HG02840 (cell line): ENCODE measurements around the gene G3BP2.
A peak's percentile ranks its signal among the peaks of the same experiment; 100 is the strongest.
"Not testable (repeated sequence)": the region's sequence is repeated elsewhere in the genome, so short reads cannot be mapped to it uniquely, and the experiment has no call there.

Experiments
- ATAC-seq: cut with Tn5 transposase; IDR thresholded peaks from one replicate; pipeline ENCODE4 v1.9.1; 2021; ENCODE audit warnings: mild to moderate bottlenecking, moderate library complexity, moderate number of reproducible peaks; ENCODE audit not compliant: unreplicated experiment, low FRiP score

G3BP2 gene

GRCh38 chr4:75673027-75673958 lies at the start of gene G3BP2:
G3BP2 (minus strand) TSS chr4:75673411; CDS start chr4:75662025, 11,386 bp downstream.
- peak; percentile 91 for ATAC-seq

DNA sequence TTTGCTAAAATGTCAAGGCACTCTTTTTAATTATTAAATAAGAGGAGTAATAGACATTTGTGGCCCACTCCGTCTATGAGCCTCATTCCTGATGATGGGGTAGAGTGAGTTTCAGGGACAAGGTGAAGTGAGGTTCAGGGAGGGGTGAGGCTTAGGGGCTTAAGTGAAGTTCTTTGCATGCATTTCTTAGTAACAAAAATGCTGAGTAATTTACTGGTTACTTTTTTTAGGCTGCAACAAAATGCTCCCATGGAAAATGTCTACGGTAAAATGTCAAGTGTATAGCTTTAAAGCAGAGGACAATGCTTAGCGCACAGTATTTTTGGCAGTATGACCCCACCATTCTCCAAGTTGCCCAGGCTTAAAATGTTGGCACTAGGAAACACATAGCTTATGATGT lies 49.2 kb upstream of the G3BP2 start:
- ATAC-seq: no peak

DNA sequence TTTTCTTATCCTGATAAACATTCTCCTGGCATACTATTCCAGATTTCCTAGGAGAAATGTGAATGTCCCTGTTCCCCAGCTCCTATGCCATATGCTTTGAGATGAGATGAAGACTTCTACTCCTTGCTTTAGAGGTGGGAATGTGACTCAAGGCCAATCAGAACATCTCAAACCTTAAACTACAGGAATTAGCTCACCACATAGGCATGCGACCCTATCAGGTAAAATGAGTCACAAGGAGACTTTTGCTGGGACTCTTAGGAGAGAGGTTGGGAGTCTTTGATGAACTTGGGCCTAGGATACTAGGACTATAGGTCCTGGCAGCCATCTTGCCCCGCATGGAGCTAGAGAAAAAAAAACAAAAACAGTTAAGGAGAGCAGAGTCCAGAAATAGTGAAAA lies 45.3 kb upstream of the G3BP2 start:
- ATAC-seq: no peak

- no peak for ATAC-seq
Measured at GRCh38 chr4:75717408-75717807, 44.2 kb upstream of the G3BP2 start.

DNA sequence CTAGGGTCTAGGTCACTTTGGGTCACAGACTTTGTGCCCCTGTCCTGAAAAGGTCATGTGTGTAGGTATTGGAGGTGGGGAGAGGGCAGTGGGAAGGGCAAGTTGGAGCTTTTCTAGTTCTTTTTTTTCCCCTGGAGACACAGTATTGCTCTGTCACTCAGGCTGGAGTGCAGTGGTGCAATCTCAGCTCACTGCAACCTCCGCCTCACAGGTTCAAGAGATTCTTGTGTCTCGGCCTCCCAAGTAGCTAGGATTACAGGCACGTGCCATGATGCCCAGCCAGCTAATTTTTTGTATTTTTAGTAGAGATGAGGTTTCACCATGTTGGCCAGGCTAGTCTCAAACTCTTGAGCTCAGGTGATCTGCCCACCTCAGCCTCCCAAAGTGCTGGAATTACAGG lies 42.8 kb upstream of the G3BP2 start:
- not testable (repeated sequence) for ATAC-seq

DNA sequence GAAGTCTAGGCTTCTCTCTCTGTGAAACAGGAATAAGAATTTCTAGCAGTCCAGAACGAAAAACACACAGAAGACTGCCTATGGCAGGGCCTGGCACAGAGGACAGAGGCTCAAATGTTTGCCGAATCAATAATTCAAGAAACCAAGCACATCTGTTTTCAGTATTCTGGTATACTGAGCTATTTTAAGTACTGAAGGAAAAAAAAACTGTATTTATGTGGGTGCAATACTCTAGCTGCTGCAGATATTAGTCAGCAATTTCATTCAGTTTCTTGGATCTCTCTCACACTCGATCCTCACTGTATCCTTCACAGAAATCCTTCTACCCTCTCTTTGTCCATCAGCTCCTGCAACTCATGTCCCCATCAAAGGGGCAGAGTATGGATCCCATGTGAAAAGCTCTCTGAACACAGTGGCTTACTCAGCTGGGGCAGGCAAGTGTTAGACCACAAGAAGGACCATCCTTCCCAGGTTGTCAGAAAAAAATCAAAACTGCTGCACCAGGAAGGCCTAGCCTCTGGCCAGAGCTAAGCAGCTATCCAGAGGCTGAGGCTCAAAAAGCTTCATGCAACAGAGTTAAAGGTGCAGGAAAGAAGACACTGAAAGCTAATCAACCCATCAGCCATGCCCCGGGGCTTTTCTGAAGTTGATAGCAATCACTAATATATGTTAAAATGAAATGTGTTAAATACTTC lies 42.0 kb upstream of the G3BP2 start:
- ATAC-seq: no peak

GRCh38 chr4:75714704-75715103 lies 41.5 kb upstream of the G3BP2 start:
- no peak for ATAC-seq

GRCh38 chr4:75714011-75714410 lies 40.8 kb upstream of the G3BP2 start:
- ATAC-seq: no peak

GRCh38 chr4:75710246-75710645 lies 37.0 kb upstream of the G3BP2 start:
- no peak for ATAC-seq

GRCh38 chr4:75708218-75708691 lies 35.0 kb upstream of the G3BP2 start:
- ATAC-seq: no peak

DNA sequence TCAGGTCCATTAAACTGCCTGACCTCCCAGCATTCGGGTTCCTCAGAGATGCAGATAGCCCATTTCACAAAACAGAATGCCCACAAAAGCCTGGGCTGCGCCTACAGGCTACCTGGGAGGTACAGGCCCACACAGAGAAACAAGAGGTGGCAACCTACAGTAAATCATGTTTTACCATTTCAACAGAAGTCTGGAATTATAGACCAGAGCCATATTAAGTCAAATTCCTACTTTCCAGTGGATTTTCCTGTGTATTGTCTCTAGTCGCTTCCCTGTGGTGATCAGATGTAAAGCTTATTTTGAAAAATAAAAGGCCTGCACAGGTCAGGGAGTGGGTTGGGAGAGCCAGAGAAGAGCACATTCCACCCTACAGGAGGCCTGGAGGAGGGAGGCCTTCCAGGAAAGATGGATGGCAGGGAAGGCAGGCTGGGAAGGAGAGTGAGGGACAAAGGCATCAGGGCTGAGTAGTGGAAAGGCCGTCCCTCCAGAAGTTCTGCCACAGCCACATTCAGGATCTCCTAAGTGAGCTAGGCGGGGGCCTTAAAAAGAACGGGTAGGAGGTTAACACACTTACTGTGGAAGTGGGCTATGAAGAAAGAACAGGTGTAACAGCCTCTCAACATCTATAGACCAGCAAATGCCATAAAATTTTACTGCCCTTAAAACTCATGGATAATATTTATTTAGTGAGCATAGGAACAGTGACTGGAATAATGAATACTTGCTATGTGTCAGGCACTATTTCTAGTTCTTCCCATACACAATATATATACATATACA lies 32.2 kb upstream of the G3BP2 start:
- ATAC-seq: no peak

DNA sequence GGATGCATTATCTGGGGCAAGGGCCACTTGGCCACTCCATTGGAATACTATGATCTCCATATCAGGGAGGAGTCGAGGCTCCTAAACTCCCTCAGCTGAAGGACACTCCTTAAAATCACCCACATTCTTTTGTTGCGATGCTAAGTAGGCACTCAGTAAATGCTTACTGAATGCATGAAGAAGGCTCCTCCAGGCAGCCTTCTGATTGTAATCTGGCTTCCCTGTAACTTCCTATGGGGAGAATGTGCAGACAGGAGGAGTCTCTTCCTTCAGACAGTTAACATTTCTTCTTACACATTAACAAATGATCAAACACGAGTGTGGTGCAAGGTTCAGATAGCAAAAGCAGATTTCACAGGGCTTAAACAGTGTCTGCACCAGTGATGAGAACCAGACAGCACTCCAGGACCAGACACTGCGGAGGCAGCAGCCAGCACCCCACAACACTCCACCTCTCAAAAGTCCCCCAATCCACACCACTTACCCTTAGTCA lies 29.8 kb upstream of the G3BP2 start:
- ATAC-seq: no peak

GRCh38 chr4:75699299-75699698 lies 26.1 kb upstream of the G3BP2 start:
- ATAC-seq: no peak

- peak; percentile 40 for ATAC-seq
Measured at GRCh38 chr4:75698963-75699228, 25.7 kb upstream of the G3BP2 start.

DNA sequence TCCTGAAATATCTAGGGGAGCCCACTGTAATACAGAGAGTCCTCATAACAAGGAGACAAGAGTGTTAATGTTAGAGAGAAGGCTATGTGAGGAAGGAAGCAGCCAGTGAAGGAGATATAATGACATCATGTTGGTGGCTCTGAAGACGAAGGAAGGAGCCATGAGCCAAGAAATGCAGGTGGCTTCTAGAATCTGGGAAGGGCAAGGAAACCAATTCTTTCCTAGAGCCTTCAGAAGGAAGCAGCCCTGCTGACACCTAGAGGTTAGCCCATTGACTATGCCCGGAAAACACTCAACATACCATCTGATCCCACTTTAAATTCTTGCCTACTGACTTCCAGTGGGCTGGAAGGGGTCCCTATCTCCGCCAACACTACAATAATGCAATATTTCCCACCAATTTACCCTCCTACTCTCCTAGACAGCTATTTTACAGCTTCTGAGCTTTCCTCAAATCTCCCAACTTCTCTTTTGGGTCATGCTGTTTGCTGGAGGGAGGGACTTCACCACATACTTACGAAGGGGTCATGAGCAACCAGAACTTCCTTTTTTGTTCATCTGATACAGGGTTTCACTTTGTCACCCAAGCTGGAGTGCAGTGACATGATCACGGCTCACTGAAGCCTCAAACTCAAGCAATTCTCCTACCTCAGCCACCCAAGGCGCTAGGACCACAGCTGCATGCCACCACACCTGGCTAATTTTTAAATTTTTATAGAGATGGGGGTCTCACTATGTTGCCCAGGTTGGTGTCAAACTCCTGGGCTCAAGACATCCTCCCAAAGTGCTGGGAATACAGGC lies 25.2 kb upstream of the G3BP2 start:
- peak; percentile 94 for ATAC-seq

- ATAC-seq: no peak
Measured at GRCh38 chr4:75696581-75696980, 23.4 kb upstream of the G3BP2 start.

DNA sequence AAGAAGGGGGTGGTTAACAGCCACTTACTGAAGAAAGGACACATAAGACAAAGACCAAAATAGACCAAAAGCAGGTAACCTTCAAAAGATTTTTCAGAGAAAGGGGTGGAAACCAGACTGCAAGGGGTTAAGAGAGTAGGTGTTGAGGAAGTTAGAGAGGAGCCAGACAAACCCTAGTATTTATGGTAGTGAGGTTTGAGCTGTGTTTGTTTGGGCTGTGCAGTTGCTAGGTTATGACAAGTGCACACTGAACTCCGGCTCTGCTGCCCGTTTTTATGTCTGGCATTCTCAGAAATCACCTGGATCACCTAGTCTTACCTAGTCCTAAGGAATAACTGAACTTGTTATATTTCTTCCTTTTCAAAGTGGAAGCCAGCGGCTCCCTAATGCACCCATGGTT lies 22.9 kb upstream of the G3BP2 start:
- ATAC-seq: no peak

- ATAC-seq: not testable (repeated sequence)
Measured at GRCh38 chr4:75692066-75692465, 18.9 kb upstream of the G3BP2 start.

GRCh38 chr4:75687125-75687524 lies 13.9 kb upstream of the G3BP2 start:
- not testable (repeated sequence) for ATAC-seq

- ATAC-seq: no peak
Measured at GRCh38 chr4:75686346-75686745, 13.1 kb upstream of the G3BP2 start.
